Ishikawa (cell line): ENCODE results near the gene POTEC.
"Not testable (repeated sequence)": the region's sequence is repeated elsewhere in the genome, so short reads cannot be mapped to it uniquely, and the experiment has no call there.

ENCODE experiments used
- CEBPB ChIP-seq: IDR thresholded peaks from 2 replicates; pipeline ENCODE4 v1.6.1; 2012
- CREB1 ChIP-seq: IDR thresholded peaks from 2 replicates; pipeline ENCODE4 v1.6.1; 2012; ENCODE audit warnings: low read depth
- EGR1 ChIP-seq: IDR thresholded peaks from 2 replicates; pipeline ENCODE4 v1.6.1; 2012
- EP300 ChIP-seq: IDR thresholded peaks from 2 replicates; pipeline ENCODE4 v1.6.1; 2012; ENCODE audit warnings: borderline replicate concordance
- FOXM1 ChIP-seq: IDR thresholded peaks from 2 replicates; pipeline ENCODE4 v1.6.1; 2012; ENCODE audit warnings: low read depth, borderline replicate concordance
- MAX ChIP-seq: IDR thresholded peaks from 2 replicates; pipeline ENCODE4 v1.6.1; 2012
- NFIC ChIP-seq: IDR thresholded peaks from 2 replicates; pipeline ENCODE4 v1.6.1; 2012
- RAD21 ChIP-seq: IDR thresholded peaks from 2 replicates; pipeline ENCODE4 v1.6.1; 2012; ENCODE audit warnings: low read depth
- REST ChIP-seq: IDR thresholded peaks from 2 replicates; pipeline ENCODE4 v1.6.1; 2012; ENCODE audit warnings: low read depth, mild to moderate bottlenecking
- TAF1 ChIP-seq: IDR thresholded peaks from 2 replicates; pipeline ENCODE4 v1.6.1; 2012; ENCODE audit warnings: low read depth, mild to moderate bottlenecking
- TCF12 ChIP-seq: IDR thresholded peaks from 2 replicates; pipeline ENCODE4 v1.6.1; 2012; ENCODE audit warnings: low read depth
- TEAD4 ChIP-seq: IDR thresholded peaks from 2 replicates; pipeline ENCODE4 v1.6.1; 2012
- USF1 ChIP-seq: IDR thresholded peaks from 2 replicates; pipeline ENCODE4 v1.6.1; 2012
- YY1 ChIP-seq: IDR thresholded peaks from 2 replicates; pipeline ENCODE4 v1.6.1; 2012; ENCODE audit warnings: low read depth
- ZBTB7A ChIP-seq: IDR thresholded peaks from 2 replicates; pipeline ENCODE4 v1.6.1; 2012; ENCODE audit warnings: low read depth

The POTEC gene

GRCh38 chr18:14543446-14543964 is at the start of gene POTEC:
POTEC (minus strand) TSS chr18:14543600; CDS start chr18:14543146, 454 bp downstream.
- TF ChIP-seq TAF1, ZBTB7A, REST: not testable (repeated sequence)

- TF ChIP-seq ZBTB7A (no peak), EGR1 (no peak), FOXM1 (no peak), EP300 (no peak), CREB1 (no peak), CEBPB (no peak), TAF1 (no peak), NFIC (no peak), MAX (no peak), USF1 (no peak), TCF12 (no peak), RAD21 (no peak), TEAD4 (no peak), REST (no peak), YY1 (no peak)
These were observed 34.6 kb upstream of the POTEC start for GRCh38 chr18:14577971-14578370.
